Esophagus (tissue), 2 donors: ENCODE results near the gene RABGAP1. TPM values are rescaled to one million over a fixed set of nuclear protein-coding genes. Genes with fewer than 3 reads are reported as not detected.
A peak's percentile ranks its signal among the peaks of the same experiment; 100 is the strongest.

Source experiments
- H3K27ac ChIP-seq, 2 donors: one replicate each; pipeline ENCODE4 v1.5.1; 2013; ENCODE audit warnings: low read depth in 2 of 2, mild to moderate bottlenecking in 2 of 2, inconsistent platforms in 1 of 2, low read length in 1 of 2, moderate library complexity in 1 of 2
- H3K27me3 ChIP-seq, 2 donors: one replicate each; pipeline ENCODE4 v1.6.1; 2013; ENCODE audit warnings: low read length in 2 of 2, control low read depth in 1 of 2, mild to moderate bottlenecking in 1 of 2; ENCODE audit not compliant: insufficient read depth in 2 of 2, control insufficient read depth in 1 of 2
- H3K36me3 ChIP-seq, 2 donors: one replicate each; pipeline ENCODE4 v1.6.1; 2013; ENCODE audit warnings: low read length in 1 of 2; ENCODE audit not compliant: control insufficient read depth in 2 of 2, insufficient read depth in 2 of 2
- H3K4me1 ChIP-seq, 2 donors: one replicate each; pipeline ENCODE4 v1.6.1; 2013; ENCODE audit warnings: low read length in 1 of 2; ENCODE audit not compliant: control insufficient read depth in 2 of 2, insufficient read depth in 2 of 2
- H3K4me3 ChIP-seq, 2 donors: one replicate each; pipeline ENCODE4 v1.5.1; 2013; ENCODE audit warnings: low read length in 2 of 2, mild to moderate bottlenecking in 2 of 2, low read depth in 1 of 2, moderate library complexity in 1 of 2
- H3K9me3 ChIP-seq, 2 donors: one replicate each; pipeline ENCODE4 v1.6.1; 2013; ENCODE audit warnings: mild to moderate bottlenecking in 2 of 2, low read depth in 1 of 2, low read length in 1 of 2, moderate library complexity in 1 of 2; ENCODE audit not compliant: control insufficient read depth in 2 of 2, insufficient read depth in 1 of 2
- WGBS, 2 donors: extraction: QIAGEN DNeasy Blood & Tissue Kit; methylation state at CpG; one replicate each; pipeline ENCODE4 v1.1.7; 2013; 5-methylcytosine and 5-hydroxymethylcytosine counted together
- polyA plus RNA-seq, 2 donors: library from polyadenylated mRNA; stranded (reverse); fragments of 200-250 nt; gene quantifications; one replicate each; pipeline ENCODE4 v1.2.3, GENCODE V29; 2013
- donor health status: healthy with polysubstance abuse.
- donor health status: Bipolar disorder and iron deficiency.

RABGAP1 gene
- polyA plus RNA-seq, 2 donors, result 12.0 to 16.4 TPM

DNA sequence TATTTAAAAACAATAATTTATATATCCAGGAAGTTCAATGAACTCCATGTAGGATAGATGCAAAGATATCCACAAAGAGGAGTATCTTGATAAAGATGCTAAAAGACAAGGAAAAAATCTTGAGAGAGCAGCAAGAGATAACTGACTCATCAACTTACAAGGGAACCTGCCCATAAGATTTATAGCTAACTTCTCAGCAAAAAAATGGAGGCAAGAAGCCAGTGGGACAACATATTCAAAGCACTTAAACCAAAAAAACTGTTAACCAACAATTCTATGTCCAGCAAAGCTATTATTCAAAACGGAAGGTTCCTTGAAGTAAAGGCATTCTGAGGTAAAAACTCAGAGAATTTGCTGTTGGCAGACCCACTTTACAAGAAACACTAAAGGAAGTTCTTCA is 20.3 kb downstream of the RABGAP1 start:
- Histone ChIP-seq H3K4me1 (no peaks in the 10 kb centered on the region), H3K36me3 (peaks cover 2 to 5% of the 10 kb centered on the region in 2 donors)
- 89 to 94% methylated on average over 1 of the region's 1 CpG for WGBS, 2 donors

DNA sequence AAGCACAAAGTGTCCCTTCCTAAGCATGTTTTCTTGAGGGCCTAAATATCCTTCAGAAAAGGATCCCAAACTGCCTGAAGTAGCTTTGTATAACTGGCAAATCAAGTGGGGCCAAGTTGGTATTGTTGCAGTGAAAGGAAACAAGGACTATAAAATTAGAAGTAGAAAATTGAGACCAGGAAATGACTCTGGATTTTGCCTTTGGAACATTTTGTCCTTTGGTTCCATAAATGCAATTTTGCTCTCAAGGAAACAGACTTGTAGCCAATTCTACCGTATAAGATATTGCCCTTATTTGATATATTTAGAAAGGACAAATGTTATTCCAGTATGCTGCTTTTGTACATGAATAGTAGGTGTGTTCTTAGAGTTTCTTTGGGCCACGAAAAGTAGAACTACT is 34.4 kb downstream of the RABGAP1 start:
- Histone ChIP-seq H3K27ac (no peak overlapping the region), H3K36me3 (peaks cover 0 to 2% of the 10 kb centered on the region in 2 donors), H3K4me1 (no peaks in the 10 kb centered on the region), H3K4me3 (no peak overlapping the region), H3K27me3 (no peaks in the 10 kb centered on the region), H3K9me3 (no peaks in the 10 kb centered on the region)
- 60 to 75% methylated on average over 2 of the region's 2 CpGs for WGBS, 2 donors

More for the DNA sequence above, 20.3 kb downstream of the RABGAP1 start:
- H3K27me3 ChIP-seq, result no peaks in the 10 kb centered on the region
- no peaks in the 10 kb centered on the region for H3K9me3 ChIP-seq
- H3K4me3 ChIP-seq, result no peak overlapping the region
- H3K27ac ChIP-seq, result no peak overlapping the region

DNA sequence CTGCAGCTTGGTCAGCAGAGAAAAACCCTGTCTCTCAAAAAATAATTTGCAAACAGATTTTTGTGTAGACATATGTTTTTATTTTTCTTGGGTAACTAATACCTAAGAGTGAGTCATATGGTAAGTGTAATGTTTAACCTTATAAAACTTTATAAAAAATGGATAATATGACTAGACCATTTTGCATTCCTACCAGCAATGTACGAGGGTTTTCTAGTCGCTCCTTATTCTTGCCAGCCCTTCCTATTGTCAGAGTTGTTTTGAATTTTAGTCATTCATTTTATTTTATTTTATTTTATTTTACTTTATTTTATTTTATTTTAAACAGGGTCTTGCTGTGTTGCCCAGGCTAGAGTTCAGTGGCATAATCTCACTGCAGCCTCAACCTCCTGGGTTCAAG is 37.8 kb downstream of the RABGAP1 start:
- Histone ChIP-seq H3K27me3 (no peaks in the 10 kb centered on the region), H3K4me1 (no peaks in the 10 kb centered on the region), H3K36me3 (peaks cover 0 to 2% of the 10 kb centered on the region in 2 donors), H3K4me3 (no peak overlapping the region), H3K27ac (no peak overlapping the region), H3K9me3 (no peaks in the 10 kb centered on the region)
- 45 to 69% methylated on average over 2 of the region's 2 CpGs for WGBS, 2 donors

DNA sequence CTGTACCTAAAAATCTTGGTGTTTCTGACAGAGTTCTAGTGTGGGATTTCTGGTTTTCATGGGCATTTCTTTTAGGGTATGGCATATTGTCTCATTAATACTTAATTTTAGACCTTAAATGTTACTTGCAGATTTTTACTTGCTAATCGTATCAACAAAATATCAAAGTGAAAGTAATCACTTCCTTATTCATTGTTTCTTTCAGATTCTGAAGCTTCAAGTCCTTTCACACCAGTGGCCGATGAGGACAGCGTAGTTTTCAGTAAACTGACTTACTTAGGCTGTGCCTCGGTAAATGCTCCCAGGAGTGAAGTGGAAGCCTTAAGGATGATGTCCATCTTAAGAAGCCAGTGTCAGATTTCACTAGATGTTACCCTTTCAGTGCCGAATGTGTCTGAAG is 45.2 kb downstream of the RABGAP1 start:
- no peaks in the 10 kb centered on the region for H3K9me3 ChIP-seq
- H3K4me1 ChIP-seq, result no peaks in the 10 kb centered on the region
- H3K4me3 ChIP-seq, result no peak overlapping the region
- WGBS, 2 donors, result 75 to 77% methylated on average over 5 of the region's 5 CpGs
- no peaks in the 10 kb centered on the region for H3K27me3 ChIP-seq
- no peak overlapping the region for H3K27ac ChIP-seq
- H3K36me3 ChIP-seq, result peaks cover 2 to 9% of the 10 kb centered on the region in 2 donors

DNA sequence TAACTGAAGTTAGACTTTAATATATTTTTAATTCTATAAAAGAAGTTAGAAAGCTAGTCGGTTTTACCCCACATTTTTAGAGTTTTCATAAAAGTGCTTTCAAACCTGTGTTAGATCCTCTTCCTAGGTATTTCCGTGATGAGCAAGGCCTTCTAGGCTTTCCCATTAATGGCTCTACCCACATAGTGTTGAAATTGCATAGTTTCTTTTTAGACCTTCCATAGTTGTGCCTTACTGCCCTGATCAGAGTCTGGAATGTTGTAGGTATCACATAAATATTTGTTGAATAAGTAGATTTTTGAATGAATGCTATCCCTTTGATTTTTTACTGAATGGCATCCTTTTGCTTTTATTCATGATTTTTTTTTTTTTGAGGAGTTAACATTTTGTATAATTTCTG is 47.3 kb downstream of the RABGAP1 start:
- Histone ChIP-seq H3K4me1 (no peaks in the 10 kb centered on the region), H3K36me3 (peaks cover 2 to 9% of the 10 kb centered on the region in 2 donors), H3K27ac (no peak overlapping the region), H3K4me3 (no peak overlapping the region), H3K27me3 (no peaks in the 10 kb centered on the region), H3K9me3 (no peaks in the 10 kb centered on the region)
- 86 to 92% methylated on average over 2 of the region's 2 CpGs for WGBS, 2 donors

DNA sequence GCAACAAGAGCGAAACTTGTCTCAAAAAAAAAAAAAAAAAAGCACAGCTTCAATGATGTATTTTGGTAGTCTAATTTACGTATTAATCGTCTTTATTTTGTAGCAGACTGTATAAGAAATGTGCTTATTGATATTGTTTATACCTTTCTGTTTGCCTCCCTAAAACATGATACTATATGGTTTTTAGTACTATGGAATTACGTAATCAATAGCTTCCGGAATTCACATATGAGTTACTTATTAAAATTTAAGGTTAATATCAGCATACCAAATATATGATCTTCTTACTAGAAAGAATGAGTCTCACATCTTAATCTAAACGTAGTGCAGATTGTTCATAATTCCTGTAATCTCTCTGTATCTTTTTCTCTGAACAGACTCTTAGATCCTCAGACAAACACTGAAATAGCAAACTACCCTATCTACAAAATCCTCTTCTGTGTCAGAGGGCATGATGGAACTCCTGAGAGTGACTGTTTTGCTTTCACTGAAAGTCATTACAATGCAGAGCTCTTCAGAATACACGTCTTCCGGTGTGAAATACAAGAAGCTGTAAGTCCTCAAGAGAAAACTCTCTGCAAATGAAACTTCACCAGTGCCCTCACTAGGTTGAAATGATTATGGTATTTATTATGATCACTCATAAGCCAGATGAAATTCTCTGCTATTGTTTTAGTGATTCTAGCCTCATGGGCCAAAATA is 48.3 kb downstream of the RABGAP1 start:
- H3K4me3 ChIP-seq, result no peak overlapping the region
- WGBS, 2 donors, result 82 to 84% methylated on average over 8 of the region's 8 CpGs

DNA sequence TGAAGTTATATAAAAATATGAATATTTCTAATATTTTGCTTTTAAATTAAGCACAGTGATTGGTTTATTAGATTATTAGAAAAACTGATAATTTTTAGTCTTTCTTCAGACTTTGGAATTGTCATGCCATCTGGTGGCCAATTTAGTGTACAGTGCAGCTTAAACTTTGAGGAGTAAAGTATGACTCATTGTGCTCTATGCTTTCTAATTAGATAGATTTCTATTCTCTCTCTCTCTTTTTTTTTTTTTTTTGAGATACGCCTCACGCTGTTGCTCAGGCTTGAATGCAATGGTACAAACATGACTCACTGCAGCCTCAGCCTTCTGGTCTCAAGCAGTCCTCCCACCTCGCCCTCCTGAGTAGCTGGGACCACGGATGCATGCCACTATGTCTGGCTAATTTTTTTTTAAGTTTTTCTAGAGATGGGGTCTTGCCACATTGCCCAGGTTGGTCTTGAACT is 50.6 kb downstream of the RABGAP1 start:
- WGBS, 2 donors, result 27 to 32% methylated on average over 4 of the region's 4 CpGs
- no peaks in the 10 kb centered on the region for H3K4me1 ChIP-seq
- H3K9me3 ChIP-seq, result no peaks in the 10 kb centered on the region
- H3K4me3 ChIP-seq, result no peak overlapping the region
- H3K27me3 ChIP-seq, result no peaks in the 10 kb centered on the region
- H3K27ac ChIP-seq, result peak overlapping the region in 1 of 2 donors; percentile 44
- H3K36me3 ChIP-seq, result peaks cover 0 to 10% of the 10 kb centered on the region in 2 donors

More for the DNA sequence above, 48.3 kb downstream of the RABGAP1 start:
- Histone ChIP-seq H3K27me3 (no peaks in the 10 kb centered on the region), H3K4me1 (no peaks in the 10 kb centered on the region), H3K36me3 (peaks cover 2 to 9% of the 10 kb centered on the region in 2 donors), H3K9me3 (no peaks in the 10 kb centered on the region), H3K27ac (no peak overlapping the region)

DNA sequence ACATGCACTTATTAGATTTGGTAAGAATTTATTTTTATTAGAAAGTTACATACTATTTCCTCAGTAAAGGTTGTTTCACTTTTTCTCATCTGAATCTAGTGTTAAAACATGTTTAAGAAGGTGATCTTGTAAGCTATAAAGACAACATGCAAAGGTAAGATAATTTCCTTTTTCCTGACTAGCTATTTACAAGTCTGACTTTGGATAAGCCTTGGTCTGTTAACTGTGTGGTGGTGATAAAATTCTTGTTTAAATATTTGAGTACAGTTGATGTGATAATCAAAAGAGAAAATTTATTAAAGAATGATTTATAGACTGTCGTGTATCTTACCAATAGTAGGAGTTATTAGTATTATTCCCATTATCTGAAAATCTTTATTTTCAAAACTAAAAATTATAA is 55.8 kb downstream of the RABGAP1 start:
- Histone ChIP-seq H3K36me3 (peaks cover 0 to 2% of the 10 kb centered on the region in 2 donors), H3K27me3 (no peaks in the 10 kb centered on the region), H3K4me3 (no peak overlapping the region), H3K4me1 (no peaks in the 10 kb centered on the region), H3K27ac (no peak overlapping the region), H3K9me3 (no peaks in the 10 kb centered on the region)
- WGBS, 2 donors, result 80 to 97% methylated on average over 1 of the region's 1 CpG

DNA sequence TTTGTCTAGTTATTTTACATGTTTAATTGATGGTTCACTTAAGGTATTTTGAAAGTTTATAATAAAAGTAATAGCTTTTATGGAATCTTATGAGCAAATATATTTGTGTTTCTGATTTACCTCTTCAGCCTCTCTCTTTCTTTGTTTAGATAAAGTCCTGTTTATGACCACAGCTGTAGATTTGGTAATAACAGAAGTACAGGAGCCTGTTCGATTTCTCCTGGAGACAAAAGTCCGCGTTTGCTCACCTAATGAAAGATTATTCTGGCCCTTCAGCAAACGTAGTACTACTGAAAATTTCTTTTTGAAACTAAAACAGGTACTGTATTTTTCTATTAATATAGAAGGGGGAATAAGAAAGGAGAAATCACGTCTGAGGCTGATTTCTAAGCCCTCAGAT is 57.6 kb downstream of the RABGAP1 start:
- H3K4me1 ChIP-seq, result no peaks in the 10 kb centered on the region
- no peaks in the 10 kb centered on the region for H3K27me3 ChIP-seq
- no peaks in the 10 kb centered on the region for H3K9me3 ChIP-seq
- H3K27ac ChIP-seq, result no peak overlapping the region
- H3K4me3 ChIP-seq, result no peak overlapping the region
- H3K36me3 ChIP-seq, result peaks cover 0 to 2% of the 10 kb centered on the region in 2 donors
- WGBS, 2 donors, result 91 to 92% methylated on average over 5 of the region's 5 CpGs
